ENCODE data around the gene TUB.

DNA sequence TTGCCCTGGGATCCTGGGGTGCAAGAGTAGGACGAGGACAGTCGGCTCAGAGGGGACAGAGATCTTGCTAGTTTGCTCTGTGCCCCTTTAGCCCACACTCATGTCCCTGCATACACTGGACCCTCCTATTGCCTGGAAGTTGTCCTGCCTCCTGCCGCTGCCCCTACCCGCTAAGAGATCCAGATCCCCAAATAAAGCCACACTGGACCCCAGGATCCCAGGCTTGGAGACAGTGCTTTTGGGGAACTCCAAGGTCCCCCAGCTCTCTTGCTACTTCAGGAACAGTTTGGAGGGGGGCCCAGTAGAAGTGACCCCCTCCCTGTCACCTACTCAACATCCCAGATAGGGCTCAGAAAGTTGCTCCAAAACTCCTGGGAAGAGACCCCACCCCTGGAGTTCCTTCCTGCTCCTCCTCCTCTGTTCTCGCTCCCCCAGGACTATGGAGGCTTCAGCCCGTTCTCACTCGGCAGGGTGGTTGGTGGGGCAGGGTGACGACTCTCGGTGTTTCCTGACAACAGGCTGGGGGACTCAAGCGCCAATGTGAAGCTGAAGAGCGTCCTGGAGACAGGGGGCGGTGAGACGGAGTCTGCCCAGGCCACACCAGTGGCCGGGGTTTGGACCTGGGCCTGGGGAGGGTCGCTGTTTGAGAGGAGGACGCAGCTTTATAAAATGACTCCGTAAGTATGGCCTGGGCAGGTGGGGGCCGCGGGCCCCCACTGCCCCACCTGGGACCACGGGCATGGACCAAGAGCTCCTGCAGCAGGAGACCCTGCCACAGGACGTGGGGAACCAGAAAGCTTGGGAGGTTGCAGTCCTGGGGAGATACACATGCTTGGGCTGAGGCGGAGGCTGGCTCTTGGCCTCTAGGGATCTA, 19.2 kb upstream of the TUB start:
- TF ChIP-seq, protein P1, sequence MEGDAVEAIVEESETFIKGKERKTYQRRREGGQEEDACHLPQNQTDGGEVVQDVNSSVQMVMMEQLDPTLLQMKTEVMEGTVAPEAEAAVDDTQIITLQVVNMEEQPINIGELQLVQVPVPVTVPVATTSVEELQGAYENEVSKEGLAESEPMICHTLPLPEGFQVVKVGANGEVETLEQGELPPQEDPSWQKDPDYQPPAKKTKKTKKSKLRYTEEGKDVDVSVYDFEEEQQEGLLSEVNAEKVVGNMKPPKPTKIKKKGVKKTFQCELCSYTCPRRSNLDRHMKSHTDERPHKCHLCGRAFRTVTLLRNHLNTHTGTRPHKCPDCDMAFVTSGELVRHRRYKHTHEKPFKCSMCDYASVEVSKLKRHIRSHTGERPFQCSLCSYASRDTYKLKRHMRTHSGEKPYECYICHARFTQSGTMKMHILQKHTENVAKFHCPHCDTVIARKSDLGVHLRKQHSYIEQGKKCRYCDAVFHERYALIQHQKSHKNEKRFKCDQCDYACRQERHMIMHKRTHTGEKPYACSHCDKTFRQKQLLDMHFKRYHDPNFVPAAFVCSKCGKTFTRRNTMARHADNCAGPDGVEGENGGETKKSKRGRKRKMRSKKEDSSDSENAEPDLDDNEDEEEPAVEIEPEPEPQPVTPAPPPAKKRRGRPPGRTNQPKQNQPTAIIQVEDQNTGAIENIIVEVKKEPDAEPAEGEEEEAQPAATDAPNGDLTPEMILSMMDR (tag by site-specific recombination; IDR thresholded peaks at IDR 0.05) = no peak
- no peak for TF ChIP-seq ZNF768 (tag by site-specific recombination; IDR thresholded peaks at IDR 0.05)
- no peak for TF ChIP-seq ZNF140 (tag by site-specific recombination; IDR thresholded peaks at IDR 0.05)
- no peak for TF ChIP-seq ZNF558 (tag by site-specific recombination; IDR thresholded peaks at IDR 0.05)
- TF ChIP-seq ZNF629 (tag by site-specific recombination; IDR thresholded peaks at IDR 0.05) = no peak
- no peak for TF ChIP-seq MEIS1 (CRISPR knock-in tag; IDR thresholded peaks at IDR 0.05; ENCODE audit: borderline replicate concordance)
- TF ChIP-seq, protein P2, sequence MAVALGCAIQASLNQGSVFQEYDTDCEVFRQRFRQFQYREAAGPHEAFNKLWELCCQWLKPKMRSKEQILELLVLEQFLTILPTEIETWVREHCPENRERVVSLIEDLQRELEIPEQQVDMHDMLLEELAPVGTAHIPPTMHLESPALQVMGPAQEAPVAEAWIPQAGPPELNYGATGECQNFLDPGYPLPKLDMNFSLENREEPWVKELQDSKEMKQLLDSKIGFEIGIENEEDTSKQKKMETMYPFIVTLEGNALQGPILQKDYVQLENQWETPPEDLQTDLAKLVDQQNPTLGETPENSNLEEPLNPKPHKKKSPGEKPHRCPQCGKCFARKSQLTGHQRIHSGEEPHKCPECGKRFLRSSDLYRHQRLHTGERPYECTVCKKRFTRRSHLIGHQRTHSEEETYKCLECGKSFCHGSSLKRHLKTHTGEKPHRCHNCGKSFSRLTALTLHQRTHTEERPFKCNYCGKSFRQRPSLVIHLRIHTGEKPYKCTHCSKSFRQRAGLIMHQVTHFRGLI (tag by site-specific recombination; IDR thresholded peaks at IDR 0.05) = no peak
- no peak for TF ChIP-seq ZNF121 (tag by site-specific recombination; IDR thresholded peaks at IDR 0.05)
- no peak for TF ChIP-seq ZNF24 (tag by site-specific recombination; IDR thresholded peaks at IDR 0.05)
- TF ChIP-seq, protein P3, sequence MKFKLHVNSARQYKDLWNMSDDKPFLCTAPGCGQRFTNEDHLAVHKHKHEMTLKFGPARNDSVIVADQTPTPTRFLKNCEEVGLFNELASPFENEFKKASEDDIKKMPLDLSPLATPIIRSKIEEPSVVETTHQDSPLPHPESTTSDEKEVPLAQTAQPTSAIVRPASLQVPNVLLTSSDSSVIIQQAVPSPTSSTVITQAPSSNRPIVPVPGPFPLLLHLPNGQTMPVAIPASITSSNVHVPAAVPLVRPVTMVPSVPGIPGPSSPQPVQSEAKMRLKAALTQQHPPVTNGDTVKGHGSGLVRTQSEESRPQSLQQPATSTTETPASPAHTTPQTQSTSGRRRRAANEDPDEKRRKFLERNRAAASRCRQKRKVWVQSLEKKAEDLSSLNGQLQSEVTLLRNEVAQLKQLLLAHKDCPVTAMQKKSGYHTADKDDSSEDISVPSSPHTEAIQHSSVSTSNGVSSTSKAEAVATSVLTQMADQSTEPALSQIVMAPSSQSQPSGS (tag by site-specific recombination; IDR thresholded peaks at IDR 0.05; ENCODE audit: low read depth) = no peak
- no peak for TF ChIP-seq IKZF3 (tag by site-specific recombination; IDR thresholded peaks at IDR 0.05)
- TF ChIP-seq, protein P4, sequence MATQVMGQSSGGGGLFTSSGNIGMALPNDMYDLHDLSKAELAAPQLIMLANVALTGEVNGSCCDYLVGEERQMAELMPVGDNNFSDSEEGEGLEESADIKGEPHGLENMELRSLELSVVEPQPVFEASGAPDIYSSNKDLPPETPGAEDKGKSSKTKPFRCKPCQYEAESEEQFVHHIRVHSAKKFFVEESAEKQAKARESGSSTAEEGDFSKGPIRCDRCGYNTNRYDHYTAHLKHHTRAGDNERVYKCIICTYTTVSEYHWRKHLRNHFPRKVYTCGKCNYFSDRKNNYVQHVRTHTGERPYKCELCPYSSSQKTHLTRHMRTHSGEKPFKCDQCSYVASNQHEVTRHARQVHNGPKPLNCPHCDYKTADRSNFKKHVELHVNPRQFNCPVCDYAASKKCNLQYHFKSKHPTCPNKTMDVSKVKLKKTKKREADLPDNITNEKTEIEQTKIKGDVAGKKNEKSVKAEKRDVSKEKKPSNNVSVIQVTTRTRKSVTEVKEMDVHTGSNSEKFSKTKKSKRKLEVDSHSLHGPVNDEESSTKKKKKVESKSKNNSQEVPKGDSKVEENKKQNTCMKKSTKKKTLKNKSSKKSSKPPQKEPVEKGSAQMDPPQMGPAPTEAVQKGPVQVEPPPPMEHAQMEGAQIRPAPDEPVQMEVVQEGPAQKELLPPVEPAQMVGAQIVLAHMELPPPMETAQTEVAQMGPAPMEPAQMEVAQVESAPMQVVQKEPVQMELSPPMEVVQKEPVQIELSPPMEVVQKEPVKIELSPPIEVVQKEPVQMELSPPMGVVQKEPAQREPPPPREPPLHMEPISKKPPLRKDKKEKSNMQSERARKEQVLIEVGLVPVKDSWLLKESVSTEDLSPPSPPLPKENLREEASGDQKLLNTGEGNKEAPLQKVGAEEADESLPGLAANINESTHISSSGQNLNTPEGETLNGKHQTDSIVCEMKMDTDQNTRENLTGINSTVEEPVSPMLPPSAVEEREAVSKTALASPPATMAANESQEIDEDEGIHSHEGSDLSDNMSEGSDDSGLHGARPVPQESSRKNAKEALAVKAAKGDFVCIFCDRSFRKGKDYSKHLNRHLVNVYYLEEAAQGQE (tag by site-specific recombination; IDR thresholded peaks at IDR 0.05) = no peak
- no peak for TF ChIP-seq ZNF501 (tag by site-specific recombination; IDR thresholded peaks at IDR 0.05)
- TF ChIP-seq ZNF274 (IDR thresholded peaks at IDR 0.05; ENCODE audit: low read length) = no peak
- TF ChIP-seq ZNF274 (tag by site-specific recombination; IDR thresholded peaks at IDR 0.05; ENCODE audit: borderline replicate concordance) = no peak
